GM19099 (cell line): ENCODE results near the gene CRMP1.

ENCODE experiments used
- POLR2A ChIP-seq: IDR thresholded peaks from 3 replicates; pipeline ENCODE4 v1.6.1; 2011; ENCODE audit warnings: low read depth; ENCODE audit not compliant: insufficient read length; ENCODE audit errors: extremely low read depth

The CRMP1 gene

DNA sequence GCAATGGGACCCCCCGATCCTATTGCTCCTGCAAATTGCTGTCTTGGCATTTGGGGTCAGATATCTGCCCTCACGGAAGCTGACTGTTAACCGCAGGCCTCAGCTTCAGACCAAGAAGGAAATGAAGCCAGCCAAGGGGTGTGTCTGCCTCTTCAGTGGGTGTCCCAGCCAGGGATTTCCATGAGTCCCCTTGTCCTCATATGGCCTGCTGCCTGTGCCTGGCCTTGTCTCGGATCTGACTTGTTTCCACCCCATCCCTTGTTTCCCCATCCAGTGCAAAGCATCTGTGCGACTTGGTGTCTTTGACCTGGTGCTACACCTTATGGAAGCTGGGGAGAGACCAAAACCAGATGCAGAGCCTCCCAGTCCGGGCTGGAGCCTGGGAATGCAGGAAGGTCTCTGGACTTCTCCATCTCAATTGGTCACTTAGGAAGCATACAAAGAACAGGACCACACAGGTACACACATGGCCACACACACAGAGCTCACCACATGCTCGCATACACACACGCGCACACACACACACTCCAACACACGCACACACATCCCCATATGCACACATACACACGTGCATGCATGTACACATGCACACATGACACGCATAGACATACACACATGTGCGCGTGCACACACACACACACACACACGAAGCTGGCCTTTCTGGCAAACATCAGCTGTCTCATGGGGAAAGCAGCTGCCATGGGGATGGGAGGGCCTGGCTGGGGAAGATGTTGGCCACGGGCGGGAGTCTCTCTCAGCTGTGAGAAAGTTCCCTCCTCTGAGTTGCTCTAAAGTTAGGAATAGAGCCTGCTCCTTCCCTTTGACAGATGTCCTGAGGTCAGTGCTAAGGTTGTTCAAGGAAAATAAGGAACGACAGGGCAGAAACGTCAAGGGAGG is 65.5 kb downstream of the CRMP1 start:
- no peak for TF ChIP-seq POLR2A

DNA sequence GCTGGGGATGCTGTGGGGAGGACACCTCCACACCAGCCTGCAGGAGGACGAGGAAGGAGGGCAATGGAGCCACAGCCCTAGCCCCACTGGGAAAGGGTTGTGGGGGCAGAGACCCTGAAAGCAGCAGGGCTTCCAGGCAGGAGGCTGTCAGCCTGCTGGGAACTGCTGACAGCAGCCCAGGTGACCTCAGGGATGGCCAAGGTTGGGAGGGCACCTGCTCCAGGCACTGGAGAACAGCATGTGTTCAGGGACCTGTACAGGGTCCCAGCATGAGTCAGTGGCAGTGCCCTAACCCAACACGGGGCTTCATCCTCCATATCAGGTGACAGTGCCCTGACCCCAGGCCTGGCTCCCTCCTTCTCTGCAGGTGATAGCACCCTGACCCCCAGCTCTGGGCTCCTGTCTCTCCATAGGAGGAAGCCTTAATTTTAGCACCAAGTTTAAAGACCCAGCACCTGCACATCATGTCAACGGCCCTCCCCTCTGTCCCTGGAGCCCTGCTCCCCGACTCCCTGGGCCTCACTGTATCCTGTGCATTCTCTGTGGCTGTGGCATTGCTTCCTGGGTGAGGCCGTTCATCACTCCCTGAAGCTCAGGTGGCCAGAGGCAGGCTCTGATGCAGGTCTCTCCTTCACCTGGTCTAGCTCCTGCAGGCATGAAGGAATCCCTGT is 66.3 kb downstream of the CRMP1 start:
- no peak for TF ChIP-seq POLR2A

DNA sequence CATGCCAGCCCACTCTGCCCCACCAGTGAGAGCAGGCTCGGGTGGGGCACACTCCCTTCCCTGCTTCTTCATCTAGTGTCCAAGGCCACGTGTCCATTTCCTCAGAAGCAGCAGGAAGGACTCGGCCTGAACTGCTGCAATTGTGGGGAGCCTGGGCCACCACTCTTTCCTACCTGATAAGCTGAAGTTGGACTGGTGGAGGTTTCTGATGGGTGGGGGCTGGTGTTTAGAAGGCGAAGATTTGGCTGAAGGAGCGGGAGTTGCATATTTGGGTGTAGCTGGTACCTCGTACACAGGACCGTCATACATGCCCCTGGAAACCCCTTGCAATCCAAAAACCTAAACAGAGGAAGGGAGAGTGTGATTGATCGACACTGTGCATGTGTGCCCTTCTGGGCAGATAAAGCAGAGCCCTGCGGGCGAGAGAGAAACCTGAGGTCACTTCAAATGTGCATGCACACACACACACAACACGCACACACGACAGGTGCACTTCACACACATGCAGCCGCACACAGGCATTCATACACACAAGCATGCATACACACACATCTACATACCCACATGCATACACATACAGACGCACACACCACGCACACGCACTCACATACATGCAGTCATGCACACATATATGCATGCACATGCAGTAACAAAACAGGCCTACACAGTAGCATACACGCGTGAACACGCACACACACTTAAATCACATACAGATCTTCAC is 67.4 kb downstream of the CRMP1 start:
- no peak for TF ChIP-seq POLR2A

DNA sequence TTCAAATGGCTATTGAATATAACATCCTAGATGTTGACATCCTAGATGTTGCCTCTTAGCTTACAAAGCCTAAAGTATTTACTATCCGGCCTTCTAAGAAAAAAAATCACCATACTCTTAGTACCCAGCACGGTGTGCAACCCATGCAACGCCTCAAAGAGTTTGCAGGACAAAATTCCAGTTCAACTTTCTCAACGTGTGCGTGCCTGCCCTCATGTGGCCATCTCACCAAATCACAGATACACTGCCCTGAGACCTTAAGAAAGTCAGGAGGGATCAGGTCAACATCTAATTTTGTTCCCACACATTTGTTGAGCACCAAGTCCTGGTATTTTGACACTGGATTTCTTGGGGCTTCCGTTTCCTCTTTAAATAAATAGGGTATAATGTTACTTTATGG is 68.3 kb downstream of the CRMP1 start:
- TF ChIP-seq POLR2A = no peak

DNA sequence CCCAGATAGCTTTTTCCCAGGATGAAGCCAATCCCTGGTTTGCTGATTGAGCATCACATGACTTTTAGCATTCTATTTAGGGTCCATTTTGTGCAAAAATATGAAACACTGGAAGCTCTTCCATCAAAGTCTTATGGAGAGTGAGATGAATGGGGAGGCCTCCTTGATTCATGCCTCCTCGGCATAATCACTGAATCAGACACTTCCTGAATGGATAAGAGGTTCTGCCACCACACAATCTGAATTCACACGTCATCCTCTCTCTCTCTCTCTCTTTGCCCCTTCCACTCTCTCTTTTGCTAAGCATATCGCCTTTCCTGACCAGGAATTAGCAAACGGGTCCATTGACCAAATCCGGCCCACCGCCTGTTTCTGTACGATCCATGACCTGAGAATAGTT is 68.7 kb downstream of the CRMP1 start:
- no peak for TF ChIP-seq POLR2A

DNA sequence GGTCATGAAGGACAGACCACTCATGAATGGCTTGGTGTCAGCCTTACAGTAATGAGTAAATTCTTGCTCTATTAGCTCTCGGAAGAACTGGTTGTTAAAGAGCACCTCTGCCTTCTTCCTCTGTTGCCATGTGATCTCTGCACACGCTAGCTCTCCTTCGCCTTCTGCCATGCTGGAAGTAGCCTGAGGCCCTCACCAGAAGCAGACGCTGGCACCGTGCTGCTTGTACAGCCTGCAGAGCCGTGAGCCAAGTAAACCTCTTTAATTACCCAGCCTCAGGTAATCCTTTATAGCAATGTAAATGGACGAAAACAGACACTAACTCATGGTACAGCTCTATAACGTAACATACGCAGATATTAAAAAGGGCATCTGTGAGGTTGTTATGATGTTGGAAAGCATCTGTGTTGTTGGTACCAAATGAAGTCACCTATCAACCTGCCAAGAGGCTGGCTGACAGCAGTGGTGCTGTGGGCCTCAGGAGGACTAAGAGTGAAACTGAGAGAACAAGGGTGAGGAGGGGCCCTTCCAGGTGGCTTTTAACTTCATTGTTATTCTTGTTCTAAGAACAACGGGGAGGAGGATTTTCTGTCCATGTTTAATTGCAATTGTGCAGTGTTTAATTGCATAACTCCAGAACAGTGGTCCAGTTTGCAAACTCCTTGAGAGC is 69.2 kb downstream of the CRMP1 start:
- TF ChIP-seq POLR2A = no peak

DNA sequence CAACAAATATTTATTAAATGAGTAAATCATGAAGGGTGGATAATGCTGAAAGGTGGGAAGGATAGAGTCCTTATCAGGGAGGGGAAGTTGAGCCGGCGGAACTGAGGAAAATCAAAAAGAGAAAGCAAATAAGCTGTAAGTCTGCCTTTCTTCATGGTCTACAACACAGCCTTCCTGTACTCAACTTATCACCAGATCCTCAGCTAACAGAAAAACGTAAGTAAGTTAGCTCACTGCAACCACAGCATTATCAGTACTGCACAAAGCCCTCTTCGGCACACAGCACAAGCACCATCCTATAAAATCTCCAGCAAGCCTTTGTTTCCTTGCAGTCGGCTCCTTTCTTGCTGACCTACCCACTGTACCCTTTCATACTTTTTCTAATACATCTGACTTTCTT is 70.3 kb downstream of the CRMP1 start:
- no peak for TF ChIP-seq POLR2A

DNA sequence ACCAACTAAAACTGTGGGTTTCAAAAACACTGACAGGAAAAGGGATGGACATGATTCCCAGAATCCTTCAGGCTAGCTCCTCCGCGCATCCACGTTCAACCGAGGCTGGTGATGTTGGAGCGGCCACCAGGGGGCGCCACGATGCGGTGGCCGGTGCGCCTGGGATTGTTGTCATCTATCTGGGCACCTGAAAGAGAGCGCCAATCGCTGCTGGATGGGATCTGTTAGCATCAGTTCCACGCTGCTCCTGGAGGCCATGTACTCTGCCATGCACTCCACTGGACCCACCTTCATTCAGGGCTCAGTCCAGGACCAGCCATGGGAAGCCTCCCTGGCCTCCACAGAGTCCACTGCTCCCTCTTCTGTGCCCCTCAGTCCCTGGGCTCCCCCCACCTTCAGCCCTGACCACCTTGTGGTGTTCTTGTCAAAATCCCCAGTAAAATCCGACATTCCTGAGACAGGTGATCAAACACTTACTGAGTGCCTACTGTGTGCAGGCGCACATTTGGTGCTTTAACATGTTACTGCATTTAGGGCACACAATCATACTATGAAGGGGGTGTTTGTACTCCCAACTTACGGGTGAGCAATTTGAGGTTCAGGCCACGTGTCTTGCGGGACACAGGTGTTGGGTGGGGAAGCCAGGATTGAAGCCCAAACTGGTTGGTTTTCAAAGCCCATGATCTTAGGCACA is 71.1 kb downstream of the CRMP1 start:
- TF ChIP-seq POLR2A = no peak

DNA sequence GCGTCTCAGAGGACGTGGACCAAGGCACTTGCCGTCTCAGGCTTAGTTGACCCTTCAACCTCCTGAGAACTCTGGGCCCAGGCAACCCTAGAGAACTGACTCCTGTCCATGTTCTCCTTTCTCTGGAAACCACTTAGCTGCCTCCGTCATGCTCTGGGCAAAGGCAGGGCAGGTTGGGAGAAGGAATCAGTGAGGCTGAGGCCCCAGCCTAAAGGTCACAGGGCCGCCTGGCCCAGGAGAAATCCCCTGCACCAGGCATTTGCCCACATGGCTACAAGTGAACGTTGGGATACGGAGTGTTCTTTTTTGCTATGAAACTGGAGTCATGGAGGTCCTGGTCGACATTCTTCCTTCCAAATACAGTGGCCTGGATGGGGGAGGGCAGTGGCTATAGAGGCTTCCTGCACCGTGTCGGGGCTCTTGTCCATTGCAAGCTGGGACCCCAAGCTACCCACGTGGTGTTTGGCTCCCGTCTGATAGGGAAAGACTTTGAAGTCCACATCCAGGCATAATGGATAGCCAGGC is 76.0 kb downstream of the CRMP1 start:
- TF ChIP-seq POLR2A = no peak

DNA sequence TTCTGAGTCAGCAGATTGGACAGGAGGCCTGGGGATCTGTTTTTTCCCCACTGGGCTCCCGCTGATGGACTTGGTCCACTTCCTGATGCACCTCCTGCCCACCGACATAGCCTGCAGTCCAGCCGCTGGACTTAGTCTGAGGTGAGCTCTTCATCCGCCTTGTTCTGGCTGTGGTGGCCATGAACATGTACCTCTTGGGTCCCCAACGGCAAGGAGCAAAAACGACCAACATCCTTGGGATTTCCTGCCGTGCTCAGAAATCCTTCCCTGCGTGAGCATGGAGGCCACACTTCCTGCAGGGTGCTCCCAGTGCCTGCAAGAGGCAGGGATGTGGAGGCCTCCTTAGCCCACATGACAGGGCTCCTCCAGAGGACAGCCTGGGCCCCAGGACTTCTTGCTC is 76.8 kb downstream of the CRMP1 start:
- TF ChIP-seq POLR2A = no peak

DNA sequence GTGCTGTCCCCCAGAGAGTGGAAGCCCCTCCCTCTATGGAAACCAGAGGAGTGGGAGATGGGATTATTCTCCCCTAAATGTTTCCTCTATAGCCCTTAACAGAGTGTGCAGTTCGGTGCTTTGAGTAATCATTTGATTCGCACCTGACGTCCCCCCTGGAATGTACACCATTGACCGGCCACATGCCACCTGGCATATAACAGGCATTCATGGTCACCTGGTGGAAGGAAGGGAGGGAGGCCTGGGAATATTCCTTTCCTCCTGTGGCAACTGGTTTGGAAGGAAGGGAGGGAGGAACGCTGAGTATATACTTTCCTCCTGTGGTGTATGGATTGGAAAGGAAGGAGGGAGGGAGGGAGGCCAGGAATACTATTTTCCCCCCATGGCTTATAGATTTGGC is 77.2 kb downstream of the CRMP1 start:
- TF ChIP-seq POLR2A = no peak

DNA sequence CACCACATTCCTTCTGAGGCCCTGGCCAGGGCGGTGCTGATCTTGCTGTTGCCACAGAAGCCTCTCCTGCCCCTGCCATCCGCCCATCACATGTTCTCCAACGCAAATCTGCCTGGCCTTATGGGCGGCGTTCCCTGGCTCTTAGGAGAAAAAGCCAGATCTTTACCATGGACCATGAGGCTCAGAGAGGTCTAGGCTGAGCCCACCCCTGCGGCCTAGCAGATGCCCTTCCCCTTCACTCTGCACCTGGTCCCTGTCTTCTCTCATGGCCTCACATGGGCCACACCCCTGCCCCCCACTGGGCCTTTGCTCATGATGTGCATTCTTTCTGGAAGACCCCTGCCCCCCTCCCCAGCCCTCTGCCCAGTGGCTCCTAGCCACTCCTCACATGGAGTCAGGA is 78.5 kb downstream of the CRMP1 start:
- TF ChIP-seq POLR2A = no peak

DNA sequence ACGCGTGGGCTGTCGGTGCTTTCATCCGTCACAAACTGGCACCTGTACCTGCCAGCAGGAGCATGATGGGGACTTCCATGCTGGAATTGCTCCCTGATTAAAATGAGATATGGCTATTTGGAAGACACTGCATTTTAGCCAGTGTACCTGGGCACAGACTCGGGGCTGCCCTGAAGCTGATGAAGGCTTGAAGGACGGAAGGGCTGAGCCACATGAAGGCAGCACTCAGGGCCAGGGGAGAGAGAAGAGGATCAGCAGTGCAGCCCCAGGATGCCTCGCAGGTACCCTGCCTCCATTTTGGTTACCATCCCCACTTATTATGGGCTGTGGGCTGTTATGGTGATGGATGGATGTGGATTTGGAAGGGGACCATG is 79.0 kb downstream of the CRMP1 start:
- no peak for TF ChIP-seq POLR2A

DNA sequence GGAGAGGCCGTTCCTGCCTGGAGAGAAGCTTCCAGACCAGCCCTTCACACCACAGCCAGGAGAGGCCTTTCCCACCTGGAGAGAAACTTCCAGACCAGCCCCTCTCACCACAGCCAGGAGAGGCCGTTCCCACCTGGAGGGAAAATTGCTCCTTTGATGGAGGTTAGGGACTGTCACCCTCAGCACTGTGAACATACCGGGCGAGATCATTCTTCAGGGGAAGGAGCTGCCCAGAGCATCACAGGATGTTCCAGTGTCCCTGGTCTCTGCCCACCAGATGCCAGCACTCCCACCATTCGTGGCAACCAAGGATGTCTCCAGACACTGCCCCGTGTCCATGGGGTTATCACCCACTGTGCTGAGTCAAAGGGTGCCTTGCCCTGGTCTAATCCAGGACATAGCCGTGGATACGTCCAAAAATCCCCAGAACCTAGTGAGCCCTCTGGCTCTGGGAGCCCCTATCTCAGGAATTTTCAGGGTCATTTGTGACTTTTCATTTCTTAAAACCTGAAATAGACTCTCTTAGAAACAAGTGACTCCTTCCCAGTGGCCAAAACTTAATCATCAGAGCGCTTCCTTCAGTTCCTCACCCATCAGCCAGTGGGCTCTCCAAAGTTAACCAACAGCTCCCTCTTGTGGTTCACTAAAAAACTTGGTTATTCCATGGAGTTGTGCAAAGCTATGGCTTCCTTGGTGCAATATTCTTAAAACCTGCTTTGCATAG is 80.2 kb downstream of the CRMP1 start:
- no peak for TF ChIP-seq POLR2A

DNA sequence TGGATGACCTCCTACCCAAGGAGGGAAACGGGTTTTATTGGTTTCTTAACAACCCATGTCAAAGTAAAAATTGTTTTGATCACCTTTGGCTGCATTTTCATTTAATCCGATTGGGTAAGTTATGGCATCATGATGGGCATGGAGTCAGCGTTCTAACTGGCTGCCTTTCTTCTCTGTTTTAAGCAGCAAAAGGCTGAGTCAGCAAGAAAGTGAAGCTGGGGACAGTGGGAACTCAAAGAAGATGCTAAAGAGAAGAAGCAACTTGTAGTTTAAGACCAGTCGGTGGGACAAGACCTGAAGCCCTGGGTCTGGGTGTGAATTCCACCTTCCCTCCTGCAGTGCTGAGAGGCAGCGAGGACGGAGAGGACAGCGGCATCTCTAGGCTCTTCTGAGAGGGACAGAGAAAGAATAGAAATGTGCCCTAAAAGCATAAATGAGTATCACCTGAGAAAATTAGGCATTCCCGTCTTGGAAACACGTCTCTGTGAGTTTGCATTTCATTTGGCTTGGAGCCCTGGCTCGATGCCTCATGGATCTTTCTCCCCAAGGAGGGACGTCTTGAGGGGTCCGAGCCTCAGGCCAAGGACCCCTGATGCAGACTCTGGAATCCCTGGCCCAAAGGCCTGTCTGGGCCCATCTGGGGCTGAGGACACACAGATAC is 82.0 kb downstream of the CRMP1 start:
- no peak for TF ChIP-seq POLR2A
